GM18517 (cell line): ENCODE measurements around the gene ZNF384.
"Not testable (repeated sequence)": the region's sequence is repeated elsewhere in the genome, so short reads cannot be mapped to it uniquely, and the experiment has no call there.

Source experiments
- ATAC-seq: cut with Tn5 transposase; IDR thresholded peaks from one replicate; pipeline ENCODE4 v1.9.1; 2021; ENCODE audit warnings: mild to moderate bottlenecking, moderate library complexity; ENCODE audit not compliant: unreplicated experiment

Gene ZNF384

DNA sequence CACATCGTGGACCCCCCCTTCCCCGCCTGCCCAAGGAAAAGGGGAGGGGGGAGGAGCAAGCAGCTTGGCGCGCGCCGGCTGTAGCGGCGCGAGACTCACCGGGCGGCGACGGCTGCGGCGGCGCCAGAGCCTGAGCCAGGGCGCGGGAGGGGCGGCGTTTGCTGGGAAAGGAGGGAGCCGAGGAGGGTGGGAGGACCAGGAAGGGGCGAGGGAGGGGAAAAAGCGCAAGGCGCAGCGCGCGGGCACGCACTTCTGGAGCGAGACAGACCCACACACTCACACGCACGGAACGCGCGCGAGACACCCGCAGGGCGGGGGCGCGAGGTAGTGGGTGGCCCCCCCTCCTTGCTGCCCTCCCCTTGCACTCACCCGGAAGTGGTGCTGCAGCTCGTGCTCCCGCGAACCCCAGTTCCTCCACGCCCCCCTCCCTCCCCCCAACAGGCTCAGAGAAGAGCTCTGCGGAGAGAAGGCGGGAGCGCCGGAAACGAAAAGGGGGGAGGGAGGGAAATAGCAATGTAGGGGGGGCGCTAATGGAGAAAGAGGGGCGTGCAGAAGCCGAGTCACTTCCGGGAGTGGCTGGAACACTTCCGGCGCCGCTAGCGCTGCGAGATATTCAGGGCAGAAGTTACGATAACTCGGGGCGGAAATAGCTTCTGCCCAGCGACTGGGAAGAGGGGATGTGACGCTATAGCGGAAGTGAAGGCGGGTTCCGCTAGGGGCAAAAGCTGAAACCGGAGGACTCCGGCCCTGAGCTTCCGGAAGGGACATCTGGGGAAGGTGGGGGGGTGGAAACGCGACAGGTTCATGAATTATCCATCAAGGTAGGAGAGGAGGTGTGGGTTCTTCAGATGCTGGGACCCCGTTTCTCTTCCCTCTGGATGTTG, at the start of gene ZNF384:
Gene ZNF384 (minus strand): TSS at position 377 of the 884 bp plus-strand sequence. CDS start 9,855 bp downstream, outside the sequence.
- ATAC-seq, result peak; percentile 72

GRCh38 chr12:6736754-6737153, 47.6 kb upstream of the ZNF384 start:
- no peak for ATAC-seq

- no peak for ATAC-seq
These were observed 46.4 kb upstream of the ZNF384 start for GRCh38 chr12:6735448-6736191.

DNA sequence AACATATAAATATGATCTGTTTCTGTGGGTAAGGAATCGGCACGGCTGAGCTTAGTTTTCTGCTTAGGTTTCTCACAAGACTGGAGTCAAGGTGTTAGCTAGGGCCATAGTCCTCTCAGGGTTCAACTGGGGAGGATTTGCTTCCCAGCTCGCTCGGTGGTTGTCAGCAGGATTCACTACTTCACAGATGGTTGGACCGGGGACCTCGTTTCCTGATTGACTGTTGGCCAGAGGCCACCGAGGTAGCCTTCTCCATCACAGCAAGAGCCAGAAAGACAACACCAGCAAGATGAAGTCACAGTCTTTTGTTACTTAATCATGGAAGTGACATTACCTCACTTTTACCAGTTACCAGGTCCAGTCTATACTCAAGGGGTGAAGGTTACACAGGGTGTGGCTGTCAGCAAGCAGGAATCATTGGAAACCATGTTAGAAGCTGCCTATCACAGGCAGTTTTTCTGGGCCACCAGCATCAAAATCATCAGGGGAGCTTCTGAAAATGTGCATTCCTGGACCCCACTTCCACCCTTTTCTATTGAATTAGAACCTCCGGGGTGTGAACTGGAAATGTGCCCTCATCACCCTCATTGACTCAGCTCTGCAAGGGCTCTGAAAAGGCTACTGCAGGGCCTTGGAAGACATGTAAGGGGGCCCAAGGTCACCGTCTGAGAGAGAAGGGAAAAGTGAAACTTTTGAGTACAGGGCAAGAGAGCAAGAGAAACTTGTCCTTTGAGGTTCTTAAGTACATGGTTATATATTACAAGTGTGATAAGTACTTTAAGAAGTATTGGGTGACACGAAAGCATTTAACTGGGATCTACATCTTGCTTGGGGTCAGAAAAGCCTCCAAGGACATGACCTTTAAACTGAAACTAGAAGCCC, 45.6 kb upstream of the ZNF384 start:
- ATAC-seq, result no peak

DNA sequence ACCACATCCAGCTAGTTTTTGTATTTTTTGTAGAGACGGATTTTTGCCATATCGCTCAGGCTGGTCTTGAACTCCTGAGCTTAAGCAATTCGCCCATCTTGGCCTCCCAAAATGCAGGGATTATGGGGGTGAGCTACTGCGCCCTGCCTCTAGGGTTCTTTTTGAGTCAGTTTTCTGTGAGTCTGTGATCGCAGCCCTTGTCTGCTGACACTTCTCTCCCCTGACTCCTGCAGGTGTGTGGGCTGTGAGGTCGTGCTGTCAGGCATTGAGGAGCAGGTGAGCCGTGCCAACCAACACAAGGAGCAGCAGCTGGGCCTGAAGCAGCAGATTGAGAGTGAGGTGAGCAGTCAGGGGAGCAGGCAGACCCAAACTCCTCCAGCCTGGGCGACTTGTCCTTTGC, 41.0 kb upstream of the ZNF384 start:
- ATAC-seq, result no peak

- ATAC-seq, result no peak
These were observed 40.0 kb upstream of the ZNF384 start for GRCh38 chr12:6729186-6729585.

GRCh38 chr12:6725350-6725749, 36.2 kb upstream of the ZNF384 start:
- ATAC-seq, result no peak

DNA sequence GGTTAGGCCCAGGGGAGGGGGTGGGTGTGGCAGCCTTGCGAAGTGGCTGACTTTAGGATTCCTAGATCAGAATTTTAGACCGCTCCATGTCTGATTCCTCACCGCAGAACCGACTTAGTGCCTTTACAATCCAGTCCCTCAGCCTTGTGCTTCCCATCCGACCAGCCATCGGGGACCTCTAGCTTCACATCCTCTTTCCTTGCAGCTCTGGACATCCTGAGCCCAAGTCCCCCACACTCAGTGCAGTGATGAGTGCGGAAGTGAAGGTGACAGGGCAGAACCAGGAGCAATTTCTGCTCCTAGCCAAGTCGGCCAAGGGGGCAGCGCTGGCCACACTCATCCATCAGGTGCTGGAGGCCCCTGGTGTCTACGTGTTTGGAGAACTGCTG, 35.2 kb upstream of the ZNF384 start:
- peak; percentile 14 for ATAC-seq

- ATAC-seq, result peak; percentile 85
These were observed 34.6 kb upstream of the ZNF384 start, which contains the start of gene COPS7A for GRCh38 chr12:6723607-6724408. Gene COPS7A (plus strand): TSS chr12:6724046. CDS start chr12:6724657, 611 bp downstream.

DNA sequence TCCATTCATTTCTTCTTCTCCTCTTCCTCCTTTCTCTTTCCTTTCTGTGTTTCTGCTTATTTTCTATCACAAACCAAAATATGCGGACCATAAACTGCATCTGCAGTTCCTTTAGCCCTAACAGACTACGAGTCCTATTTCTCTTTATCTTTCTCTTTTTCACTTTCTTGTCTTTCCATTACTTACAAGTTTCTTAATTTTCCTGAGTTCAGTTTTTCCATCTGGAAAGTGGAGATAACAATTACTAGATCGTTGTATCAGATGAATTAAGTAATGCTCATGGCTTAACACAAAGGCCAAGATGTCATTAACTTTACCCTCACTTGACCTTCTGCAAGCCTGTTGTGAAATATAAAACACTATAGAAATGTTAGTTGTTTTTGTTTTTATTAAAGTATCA, 33.7 kb upstream of the ZNF384 start:
- ATAC-seq, result no peak

- ATAC-seq, result no peak
These were observed 27.8 kb upstream of the ZNF384 start for GRCh38 chr12:6716874-6717437.

DNA sequence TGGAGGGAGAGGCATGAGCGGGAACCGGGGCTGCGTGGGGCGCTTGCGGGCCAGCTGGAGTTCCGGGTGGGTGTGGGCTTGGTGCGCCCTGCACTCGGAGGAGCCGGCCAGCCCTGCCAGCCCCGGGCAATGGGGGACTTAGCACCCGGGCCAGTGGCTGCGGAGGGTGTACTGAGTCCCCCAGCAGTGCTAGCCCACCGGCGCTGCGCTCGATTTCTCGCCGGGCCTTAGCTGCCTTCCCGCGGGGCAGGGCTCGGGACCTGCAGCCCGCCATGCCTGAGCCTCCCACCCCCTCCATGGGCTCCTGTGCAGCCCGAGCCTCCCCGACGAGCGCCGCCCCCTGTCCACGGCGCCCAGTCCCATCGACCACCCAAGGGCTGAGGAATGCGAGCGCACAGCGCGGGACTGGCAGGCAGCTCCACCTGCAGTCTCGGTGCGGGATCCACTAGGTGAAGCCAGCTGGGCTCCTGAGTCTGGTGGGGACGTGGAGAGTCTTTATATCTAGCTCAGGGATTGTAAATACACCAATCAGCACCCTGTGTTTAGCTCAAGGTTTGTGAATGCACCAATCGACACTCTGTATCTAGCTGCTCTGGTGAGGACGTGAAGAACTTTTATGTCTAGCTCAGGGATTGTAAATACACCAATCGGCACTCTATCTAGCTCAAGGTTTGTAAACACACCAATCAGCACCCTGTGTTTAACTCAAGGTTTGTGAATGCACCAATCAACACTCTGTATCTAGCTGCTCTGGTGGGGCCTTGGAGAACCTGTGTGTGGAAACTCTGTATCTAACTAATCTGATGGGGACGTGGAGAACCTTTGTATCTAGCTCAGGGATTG, 27.1 kb upstream of the ZNF384 start:
- ATAC-seq, result not testable (repeated sequence)

- no peak for ATAC-seq
These were observed 19.8 kb upstream of the ZNF384 start for GRCh38 chr12:6708960-6709394.

GRCh38 chr12:6708351-6708750, 19.2 kb upstream of the ZNF384 start:
- not testable (repeated sequence) for ATAC-seq

DNA sequence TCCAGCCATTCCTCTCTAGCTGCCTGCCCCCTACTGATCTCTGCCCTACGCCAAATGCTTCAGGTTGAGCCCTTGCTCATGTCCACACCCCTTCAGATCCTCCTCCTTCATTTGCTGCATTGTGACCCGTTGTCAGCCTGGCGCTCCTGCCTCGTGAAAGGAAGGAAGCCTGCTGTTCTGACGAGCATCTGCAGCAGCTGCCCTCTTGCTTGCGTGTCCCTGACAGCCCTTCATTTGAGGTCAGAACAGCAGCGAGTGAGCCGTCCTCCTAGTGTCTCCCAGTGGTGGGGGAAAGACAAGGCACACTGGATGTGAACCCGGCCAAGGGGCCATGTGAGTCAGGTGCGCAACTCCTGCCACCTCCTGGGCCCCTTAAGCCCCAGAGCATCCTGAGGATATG, 14.5 kb upstream of the ZNF384 start:
- no peak for ATAC-seq

GRCh38 chr12:6701078-6701768, 12.0 kb upstream of the ZNF384 start:
- no peak for ATAC-seq

- no peak for ATAC-seq
These were observed 11.5 kb upstream of the ZNF384 start, which contains the start of gene PIANP for GRCh38 chr12:6700646-6701051. Gene PIANP (minus strand): TSS chr12:6700815. CDS start chr12:6698061, 2,754 bp downstream.
